Fibroblast of skin of back (primary cell): ENCODE results near the gene PIEZO2.

Experiments
- DNase-seq: peaks from one replicate; pipeline ENCODE4 v3.0.0-alpha.2; 2013

The PIEZO2 gene

DNA sequence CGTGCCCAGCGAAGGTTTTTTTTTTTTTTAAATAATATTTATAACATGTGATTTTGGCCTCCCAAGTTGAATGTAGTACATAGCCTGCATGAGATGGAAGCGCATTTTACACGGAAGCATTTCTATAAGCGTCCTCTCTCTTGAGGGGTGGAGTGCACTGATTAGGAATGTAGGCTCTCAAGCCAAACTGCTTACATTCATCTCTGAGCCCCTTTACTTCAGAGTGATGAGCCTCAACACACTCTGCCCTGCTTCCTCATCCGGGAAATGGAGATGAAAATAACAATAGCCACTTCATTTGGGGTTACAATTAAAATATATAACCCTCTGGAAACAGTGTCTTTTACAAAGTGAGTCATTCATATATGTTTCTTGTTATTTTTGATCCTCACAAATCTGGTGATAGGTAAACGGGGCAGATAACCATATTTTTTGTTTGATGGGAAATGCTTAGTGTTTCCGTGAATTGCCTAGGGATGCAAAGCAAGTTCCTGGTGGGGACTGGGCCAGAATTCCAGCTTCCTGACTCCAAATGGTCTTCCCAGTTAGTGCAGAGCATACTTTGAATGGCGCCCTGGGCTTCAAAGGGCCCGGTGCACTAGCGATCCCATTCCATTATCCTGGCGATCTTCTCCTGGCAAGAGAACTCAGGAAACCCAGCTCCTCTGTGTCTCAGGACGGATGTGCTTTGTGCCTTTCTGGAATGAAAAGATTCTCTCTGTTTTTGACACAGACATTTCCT lies 124.3 kb downstream of the PIEZO2 start:
- no peak for DNase-seq

DNA sequence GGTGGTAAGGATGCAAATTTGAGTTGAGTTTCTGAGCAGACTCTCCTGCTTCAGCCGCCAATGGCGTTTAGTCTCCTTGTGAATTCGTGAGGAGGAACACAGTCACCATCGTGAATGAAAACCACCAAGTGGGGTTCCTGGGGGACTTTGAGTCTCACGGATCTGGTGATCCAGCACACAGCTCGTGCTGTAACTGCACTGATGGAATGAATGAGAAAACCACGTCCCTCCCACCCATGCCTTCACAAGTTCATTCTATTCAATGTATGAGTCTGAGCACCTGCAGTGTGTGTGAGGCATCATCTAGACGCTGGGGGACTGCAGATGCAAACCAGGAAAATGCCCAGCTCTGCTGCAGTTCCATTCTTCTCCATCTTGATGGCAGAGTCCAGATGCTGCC lies 127.9 kb downstream of the PIEZO2 start:
- no peak for DNase-seq

DNA sequence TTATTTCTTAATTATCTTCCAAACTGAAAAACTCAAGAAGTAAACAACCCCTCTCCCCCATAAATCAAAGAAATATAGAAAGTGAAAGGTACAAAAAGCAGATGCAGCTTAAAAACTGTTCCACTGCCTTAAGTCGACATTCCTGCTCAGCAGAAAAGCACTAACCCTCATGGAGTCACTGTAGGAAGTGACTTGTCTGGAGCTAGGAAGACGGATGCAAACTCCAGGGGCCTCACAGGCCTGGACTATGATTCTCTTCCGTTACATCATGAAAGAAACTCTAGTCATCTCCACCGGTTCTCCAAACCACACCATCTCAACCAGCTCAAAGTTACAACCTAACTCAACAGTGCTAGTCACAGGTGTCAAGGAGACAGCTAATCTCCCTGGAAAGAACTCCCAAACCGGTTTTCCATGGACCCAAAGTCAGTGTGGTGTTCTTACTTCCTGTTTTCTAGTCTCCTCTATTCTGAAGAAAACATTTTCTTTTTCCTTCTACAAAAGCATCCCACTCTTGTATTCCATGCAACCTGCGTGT lies 128.4 kb downstream of the PIEZO2 start:
- DNase-seq = no peak

DNA sequence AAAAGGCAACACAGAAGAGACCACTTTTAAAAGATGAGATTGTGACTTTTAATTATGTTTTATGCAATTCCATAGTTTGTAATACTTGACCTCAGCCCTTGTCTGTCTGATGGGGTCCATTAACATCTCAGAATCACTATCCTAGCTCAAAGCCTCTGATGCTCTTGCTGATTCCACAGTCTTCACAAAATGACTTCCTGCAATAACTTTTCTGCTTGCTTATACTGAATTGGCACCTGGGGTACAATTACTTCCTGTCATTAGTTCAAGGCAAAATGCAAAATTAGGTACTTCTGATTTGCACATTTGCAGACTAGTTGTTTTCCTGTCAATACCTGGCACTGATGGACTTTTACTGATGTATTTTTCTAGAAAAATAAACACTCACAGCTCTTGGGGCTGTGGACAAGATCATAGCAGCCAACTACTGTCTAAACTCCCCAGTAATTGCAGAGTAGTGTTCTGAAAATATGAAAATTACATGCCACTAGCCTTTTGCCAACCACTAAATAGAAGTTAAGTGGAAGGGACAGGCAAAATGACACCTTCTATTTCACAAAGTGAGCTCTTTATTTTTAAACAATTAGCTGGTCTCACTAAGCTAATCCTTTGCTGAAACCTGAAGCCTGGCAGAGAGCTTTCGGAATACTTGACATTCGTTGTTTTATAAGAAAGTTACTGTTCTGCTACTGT lies 129.1 kb downstream of the PIEZO2 start:
- no peak for DNase-seq

DNA sequence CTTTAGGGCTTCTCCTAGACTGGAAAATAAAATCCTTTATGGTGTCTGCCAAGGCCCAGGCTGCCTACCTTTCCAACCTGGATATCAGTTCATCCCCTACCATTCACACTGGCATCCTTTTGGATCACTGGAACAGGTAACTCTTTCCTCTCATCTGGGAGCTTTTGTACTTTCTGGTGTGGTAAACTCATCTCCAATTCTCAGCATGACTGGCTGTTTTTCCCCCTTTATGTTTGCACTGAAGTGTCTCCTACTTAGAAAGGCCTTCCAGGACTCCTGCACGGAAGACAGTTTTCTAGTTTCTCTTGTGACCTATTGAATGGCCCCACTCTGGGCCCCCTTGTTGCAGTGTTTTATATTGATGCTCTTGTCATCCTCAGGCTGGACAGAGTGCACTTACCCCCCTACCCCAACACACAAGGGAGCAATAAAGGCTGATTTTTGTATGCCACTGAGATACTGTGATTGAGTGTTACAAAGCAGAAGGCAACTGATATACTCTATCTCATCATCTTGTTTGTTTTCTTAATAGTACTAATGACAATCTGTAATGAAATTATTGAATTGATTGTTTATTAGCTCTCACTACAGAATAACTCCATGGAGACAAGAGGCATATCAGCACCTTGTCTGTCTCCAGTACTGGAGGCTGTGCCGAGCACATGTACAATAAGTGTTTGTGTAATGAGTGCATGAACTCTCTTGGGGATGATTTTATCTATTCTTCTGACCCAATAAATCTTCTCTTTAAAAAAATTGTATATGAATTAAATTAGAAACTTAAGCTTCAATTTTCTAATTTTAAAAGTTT lies 129.9 kb downstream of the PIEZO2 start:
- DNase-seq = no peak

DNA sequence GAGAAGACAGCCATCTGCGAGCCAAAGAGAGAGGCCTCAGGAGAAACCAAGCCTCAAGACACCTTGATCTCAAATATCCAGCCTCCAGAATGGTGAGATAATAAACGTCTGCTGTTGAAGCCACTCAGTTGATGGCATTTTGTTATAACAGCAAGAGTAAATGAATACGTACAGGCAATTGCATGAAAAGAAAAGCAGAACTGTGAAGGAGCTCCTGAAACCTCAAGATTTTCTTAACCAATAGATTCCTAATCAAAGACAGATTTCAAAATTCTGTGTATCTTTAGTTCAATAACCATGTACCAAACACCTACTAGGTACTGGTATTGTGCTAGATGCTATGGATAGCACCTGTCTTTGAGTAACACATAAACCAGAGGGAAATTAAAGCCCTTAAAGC lies 139.5 kb downstream of the PIEZO2 start:
- no peak for DNase-seq

DNA sequence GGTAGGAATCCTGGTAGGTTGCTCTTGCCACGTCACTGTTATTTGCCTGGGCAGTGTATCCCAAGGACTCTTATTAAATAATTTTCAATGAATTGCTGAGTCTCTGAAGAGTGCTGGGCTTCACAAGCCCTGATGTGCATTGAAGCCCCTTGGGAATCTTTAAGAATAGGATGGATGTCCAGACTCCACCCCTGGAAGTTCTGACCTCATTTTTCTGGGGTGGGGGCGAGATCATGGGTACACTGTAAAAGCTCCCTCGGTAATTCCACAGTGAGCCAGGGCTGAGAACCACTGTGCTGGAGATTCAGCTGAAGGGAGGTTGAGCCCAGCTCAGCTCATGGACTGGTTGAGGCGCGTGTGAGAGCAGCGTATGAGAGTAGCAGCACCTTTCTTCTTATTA lies 140.2 kb downstream of the PIEZO2 start:
- DNase-seq = no peak

DNA sequence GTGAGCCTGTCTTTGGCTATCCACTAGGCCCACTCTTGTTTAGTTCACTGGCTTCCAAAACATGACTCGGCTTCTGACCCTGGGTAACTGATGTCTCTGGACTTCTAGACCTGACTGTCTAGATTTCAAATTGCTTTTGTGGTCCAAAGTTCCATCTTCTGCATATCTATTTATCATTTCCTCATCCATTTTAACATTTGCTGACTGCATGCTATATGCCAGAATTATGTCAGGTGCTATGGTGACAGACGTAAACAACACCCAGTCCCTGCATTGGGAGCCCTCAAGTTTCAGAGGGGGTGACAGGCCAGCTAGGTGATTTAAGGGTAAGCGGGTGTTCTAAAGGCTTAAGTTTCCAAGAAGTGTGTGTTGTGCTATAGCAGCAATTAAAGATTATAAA lies 140.9 kb downstream of the PIEZO2 start:
- no peak for DNase-seq

DNA sequence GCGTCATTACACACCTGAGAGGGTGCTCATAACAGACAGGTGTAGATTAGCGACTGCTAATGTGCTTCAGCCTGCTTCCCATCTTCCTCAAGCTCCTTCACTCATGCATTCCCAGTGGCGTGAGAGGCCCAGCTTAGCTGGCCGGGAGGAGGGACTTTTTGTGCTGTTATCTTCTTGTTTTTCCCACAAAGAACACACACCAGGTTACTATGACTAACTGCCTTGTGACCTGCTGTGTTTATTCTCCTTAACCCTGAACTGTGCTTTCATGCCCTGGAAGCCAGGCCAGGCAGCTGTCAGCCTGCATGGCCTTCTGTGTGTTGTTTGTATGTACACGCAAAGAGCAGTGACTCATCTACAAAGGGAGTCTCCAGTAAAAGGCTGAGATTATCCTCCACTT lies 143.8 kb downstream of the PIEZO2 start:
- peak; percentile 8 for DNase-seq

DNA sequence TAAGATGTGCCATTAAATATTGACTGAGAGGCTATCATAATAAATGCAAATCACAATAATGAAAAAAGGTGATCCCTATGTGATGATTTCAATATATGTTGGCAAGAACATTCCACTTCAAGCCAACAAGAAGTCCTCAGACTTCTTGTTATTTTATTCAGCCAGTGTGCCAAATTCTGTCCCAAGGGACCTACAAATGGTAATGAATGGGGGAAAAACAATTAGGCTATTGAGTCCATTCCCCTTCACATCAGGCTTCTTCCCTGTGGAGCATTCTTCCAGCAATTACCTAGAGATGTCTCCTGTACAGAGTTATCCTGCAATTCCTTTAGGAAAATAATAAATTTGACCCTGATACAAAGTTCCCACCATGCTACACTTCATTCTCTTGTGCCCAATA lies 144.4 kb downstream of the PIEZO2 start:
- no peak for DNase-seq

DNA sequence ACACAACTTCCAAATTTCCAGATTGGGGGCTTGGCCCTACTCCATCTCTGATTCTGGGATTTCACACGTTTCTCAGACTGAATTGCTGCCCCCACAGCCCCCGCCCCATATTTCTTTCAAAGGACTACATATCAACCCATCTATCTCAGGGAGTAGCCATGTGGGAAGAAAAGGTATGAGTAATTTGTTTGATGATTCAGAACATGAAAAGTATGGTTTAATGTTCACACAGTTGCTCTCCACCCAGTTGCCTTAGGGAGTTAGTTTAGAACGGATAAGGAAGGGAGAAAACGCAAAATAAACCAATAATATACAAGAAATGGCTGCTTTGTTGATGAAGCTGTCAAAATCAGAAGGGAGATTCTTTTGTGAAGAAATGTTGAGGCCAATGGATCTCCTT lies 145.1 kb downstream of the PIEZO2 start:
- DNase-seq = peak; percentile 6

DNA sequence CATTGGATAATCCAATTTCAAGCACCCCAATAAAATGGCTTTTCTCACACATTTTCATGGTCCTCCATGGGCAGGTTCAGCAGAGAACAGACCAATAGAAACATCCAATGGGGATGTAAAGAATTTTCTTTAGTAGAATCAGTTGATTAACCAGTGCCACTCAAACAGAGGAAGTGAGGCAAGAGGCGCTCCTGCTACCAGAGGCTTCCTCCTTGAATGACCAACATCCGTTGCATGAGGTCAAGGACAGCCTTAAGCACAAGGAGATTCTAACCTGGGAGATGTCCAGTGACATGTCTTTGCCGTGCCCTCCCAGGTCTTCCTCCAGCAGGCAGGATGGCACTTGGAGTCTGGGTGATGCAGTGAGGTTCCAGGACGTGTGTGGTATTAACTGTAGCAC lies 146.6 kb downstream of the PIEZO2 start:
- DNase-seq = no peak

DNA sequence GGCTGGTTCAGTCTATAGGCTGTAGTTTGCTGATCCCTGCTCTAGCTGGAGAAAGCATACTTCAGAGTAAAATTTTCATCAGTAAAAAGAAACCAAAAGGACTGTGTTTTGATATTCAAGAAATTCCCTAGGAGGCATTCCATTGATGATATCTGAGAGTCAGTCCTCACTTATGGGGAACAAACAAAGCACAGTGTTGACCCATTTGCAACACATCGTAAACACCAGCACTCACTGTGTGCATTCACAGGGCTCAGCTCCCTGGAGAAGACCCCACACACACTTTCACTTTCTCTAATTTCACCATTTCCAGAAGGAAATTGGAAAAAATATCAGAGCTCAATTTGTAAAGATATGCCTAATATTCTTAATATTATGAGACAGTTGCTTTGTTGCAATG lies 147.1 kb downstream of the PIEZO2 start:
- no peak for DNase-seq

DNA sequence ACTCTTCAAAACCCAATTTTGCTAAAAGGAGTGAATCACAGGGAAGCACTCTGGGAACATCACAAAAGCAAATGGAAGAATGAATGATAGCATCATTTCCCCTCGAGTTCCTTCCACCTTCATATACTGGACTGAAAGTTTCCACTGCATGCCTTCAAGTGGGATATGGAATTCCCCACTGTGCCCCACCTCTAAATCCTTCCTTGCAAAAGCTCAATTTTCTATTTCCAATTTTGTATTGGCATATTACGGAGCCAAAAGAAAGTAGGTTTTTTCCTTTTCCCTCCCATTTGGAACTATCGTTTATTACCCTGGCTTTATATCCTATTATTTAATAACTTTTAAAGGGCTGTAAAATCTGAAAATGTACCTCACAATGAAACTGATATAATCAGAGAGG lies 149.3 kb downstream of the PIEZO2 start:
- DNase-seq = no peak

DNA sequence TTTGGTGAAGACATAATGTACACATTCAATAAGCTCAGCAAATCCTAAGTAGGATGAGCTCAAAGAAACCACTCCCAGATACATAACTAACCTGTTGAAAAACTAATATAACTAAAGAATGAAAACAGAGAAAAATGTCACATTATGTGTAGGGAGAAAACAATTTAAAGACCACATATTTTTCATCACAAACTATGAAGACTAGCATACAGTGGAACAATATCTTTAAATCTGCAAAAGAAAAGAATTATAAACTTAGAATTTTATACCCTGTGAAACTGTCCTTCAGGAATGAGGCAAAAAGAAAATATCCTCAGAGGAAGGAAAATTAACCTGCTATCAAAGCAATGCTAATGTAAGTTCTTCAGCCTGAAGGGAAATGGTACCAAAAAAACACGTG lies 151.5 kb downstream of the PIEZO2 start:
- DNase-seq = no peak

DNA sequence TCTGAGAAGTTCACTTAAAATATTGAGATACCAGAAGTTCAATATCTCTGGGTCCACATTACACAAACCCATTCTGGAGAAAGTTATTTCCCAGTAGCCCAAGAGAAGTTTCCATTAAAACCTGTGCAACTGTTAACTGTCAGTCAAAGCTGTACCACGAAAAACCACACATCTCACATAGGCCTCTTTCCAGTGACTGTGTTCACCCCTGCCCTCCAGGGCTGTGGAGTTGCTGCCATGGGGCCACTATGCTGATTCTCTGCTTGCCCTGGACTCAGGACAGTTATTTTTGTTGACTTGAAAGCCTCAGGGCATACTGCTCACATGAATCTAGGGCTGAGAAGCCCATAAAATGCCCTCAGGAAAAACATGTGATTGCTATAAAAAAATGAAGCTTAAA lies 153.8 kb downstream of the PIEZO2 start:
- no peak for DNase-seq

DNA sequence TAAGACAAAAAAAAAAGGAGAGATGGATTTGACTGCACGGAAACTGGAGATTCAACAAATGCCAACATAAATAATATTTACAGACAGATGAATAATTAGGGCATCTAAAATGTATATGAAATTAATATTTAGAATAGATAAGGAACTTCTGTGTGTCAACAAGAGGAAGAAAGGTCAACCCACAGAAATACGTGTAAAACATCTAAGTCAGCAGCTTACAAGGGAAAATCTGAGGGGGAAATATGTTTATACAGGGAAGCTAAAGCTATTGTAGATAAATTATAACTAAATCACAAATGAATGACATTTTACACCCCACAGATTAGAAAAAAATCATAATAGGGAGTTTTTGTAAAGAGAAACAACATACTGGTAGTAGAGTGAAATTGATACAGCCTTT lies 159.9 kb downstream of the PIEZO2 start:
- no peak for DNase-seq

DNA sequence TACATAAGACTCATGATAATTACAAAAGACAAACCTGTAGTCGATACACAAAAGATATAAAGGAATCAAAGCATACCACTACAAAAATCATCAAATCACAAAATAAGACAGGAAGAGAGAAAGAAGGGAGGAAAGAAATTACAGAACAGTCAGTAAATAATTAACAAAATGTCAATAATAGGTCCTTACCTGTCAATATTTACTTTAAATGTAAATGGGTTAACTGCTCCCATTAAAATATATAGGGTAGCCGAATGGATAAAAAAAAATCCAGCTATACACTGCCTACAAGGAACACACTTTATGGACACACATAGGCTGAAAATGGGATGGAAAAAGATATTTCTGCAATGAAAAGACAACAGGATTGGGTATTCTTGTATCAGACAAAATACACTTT lies 163.7 kb downstream of the PIEZO2 start:
- DNase-seq = no peak

DNA sequence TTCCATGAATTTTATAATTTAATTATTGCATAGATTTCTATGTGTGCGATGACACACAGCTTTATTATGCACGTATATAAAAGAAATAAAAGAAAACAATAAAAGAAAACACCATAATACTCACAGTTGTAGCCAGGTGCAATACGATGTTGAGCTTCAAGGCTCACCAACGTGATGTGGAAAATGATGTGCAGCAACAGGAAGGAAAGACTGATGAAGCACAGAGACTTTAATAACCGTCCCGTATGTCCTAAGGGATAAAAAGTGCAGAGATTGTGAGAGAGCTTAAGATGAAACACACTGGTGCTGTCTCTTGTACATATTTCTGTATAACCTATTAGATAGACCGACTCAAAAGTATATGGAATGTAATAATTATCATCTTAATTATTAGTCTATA lies 170.0 kb downstream of the PIEZO2 start:
- DNase-seq = no peak

DNA sequence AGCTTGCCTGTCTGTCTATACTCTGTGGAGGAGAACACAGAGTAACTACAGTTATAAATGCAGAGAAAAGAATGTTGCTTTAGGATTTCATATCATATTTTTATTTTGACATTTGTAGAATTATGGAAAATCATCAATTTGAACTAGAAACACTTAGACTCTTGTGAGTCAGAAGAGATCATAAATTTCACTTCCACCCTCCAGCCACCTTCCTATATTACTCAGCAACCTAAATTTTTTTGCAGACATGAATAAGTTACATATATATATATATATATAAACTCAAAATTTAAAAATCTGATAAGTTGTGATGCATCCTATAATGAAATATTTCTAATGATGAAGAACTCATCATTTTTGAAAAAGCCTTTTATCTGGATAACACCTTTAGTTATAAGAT lies 172.3 kb downstream of the PIEZO2 start:
- no peak for DNase-seq

DNA sequence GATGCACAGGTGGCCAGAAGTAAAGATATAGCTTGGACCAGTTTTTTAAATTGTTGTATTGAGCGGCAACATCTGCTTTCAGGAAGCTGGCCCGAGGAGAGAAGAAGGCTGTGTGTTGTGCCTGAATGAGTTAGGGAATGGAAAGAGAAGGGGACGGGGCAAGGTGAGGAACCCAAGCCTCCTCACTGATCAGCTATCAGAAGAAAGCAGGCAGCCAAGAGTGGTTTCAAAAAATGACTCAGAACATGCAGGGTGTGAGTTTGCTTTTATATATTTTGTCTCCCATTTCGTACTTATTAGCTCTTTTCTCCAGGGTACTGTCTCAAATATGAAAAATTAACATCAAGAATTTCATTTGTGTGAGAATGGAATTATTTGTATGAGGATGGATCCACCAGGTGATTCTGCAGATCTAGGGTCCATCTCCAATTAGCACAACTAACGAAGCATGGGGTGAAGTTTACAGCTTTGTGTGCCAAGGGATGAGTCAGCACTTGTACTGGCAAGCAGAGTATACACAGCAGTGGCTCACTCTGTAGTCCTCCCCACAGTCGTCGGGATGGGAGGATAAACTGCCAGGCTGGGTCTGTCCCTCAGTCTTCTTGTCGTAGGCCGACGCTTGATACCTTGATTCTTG lies 175.7 kb downstream of the PIEZO2 start:
- no peak for DNase-seq

DNA sequence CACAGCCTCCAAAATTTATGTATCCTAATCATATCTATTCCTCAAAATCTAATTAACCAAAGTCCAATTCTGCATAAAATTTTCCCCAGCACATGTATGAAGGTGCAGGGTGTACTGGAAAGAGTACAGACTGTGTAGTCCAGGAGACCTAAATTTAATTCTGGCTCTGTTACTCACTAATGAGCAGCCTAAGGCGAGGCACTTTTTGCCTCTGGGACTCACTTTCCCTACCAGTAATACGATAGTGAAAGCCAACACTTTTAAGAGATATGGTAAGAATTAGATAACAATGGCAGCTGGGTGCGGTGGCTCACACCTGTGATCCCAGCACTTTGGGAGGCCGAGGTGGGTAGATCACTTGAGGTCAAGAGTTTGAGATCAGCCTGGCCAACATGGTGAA lies 177.7 kb downstream of the PIEZO2 start:
- no peak for DNase-seq

DNA sequence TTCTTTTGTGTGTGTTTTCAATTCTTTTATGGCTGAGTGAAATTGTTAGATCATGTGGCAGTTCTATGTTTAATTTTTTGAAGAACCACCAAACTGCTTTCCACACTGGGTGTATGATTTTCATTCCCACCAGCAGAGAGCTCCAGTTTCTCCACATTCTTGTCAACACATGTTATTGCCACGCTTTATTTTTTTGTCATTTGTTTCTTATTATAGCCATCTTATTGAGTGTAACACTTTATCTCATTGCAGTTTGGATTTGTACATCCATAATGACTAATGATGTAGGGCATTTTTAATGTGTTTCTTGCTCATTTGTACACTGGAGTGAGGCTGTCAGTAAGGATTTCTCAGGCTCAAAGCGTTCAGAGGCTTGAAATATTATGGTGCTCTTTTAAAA lies 184.2 kb downstream of the PIEZO2 start:
- peak; percentile 22 for DNase-seq
